Large intestine (tissue), 3 donors: ENCODE results near the gene AJAP1. TPM values are rescaled to one million over a fixed set of nuclear protein-coding genes. Genes with fewer than 3 reads are reported as not detected.

Source experiments
- DNase-seq, 2 donors: peaks; one replicate each; pipeline versions ENCODE4 v3.0.0 to v3.0.0-alpha.2; 2013
- H3K27ac ChIP-seq: one replicate; pipeline ENCODE4 v1.5.1; 2013; ENCODE audit warnings: low read length
- H3K27me3 ChIP-seq: 2 replicates; pipeline ENCODE4 v1.6.1; 2013; ENCODE audit warnings: low read length; ENCODE audit not compliant: control insufficient read depth, insufficient read depth
- H3K36me3 ChIP-seq: 2 replicates; pipeline ENCODE4 v1.6.1; 2013; ENCODE audit warnings: low read length; ENCODE audit not compliant: control insufficient read depth, insufficient read depth
- H3K4me1 ChIP-seq: one replicate; pipeline ENCODE4 v1.6.1; 2013; ENCODE audit warnings: low read length; ENCODE audit not compliant: control insufficient read depth, insufficient read depth
- H3K4me3 ChIP-seq: one replicate; pipeline ENCODE4 v1.5.1; 2013; ENCODE audit warnings: low read length
- H3K9me3 ChIP-seq: one replicate; pipeline ENCODE4 v1.6.1; 2013; ENCODE audit warnings: mild to moderate bottlenecking, low read depth, low read length, moderate library complexity; ENCODE audit not compliant: control insufficient read depth
- WGBS: methylation state at CpG from one replicate; pipeline ENCODE4 v1.1.5; 2013; ENCODE audit warnings: low lambda C conversion rate; ENCODE audit not compliant: insufficient coverage; 5-methylcytosine and 5-hydroxymethylcytosine counted together
- polyA plus RNA-seq: library from polyadenylated mRNA; unstranded; fragments of 120-200 nt; gene quantifications from one replicate; pipeline ENCODE4 v1.2.1, GENCODE V29; 2013

The AJAP1 gene
- polyA plus RNA-seq, 1 donor, result 0.57 TPM

DNA sequence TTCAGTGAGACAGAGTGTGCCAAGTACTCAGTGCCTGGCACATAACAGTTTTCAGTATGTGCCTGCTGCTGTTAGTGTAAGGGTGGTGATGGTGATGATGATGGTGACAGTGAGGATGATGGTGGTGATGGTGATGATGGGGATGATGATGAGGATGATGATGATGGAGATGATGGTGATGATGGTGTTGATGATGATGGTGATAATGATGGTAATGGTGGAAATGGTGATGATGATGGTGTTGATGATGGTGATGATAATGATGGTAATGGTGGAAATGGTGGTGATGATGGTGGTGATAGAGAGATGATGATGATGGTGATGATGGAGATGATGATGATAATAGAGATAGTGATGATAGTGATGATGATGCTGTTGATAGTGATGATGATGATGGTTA, 62.0 kb downstream of the AJAP1 start:
- H3K9me3 ChIP-seq, result no peaks in the 10 kb centered on the region
- no peak overlapping the region for H3K4me3 ChIP-seq
- peaks cover under 1% of the 10 kb centered on the region for H3K4me1 ChIP-seq
- no peak overlapping the region for H3K27ac ChIP-seq
- no peaks in the 10 kb centered on the region for H3K36me3 ChIP-seq
- H3K27me3 ChIP-seq, result peaks cover 6% of the 10 kb centered on the region
- no peak for DNase-seq

DNA sequence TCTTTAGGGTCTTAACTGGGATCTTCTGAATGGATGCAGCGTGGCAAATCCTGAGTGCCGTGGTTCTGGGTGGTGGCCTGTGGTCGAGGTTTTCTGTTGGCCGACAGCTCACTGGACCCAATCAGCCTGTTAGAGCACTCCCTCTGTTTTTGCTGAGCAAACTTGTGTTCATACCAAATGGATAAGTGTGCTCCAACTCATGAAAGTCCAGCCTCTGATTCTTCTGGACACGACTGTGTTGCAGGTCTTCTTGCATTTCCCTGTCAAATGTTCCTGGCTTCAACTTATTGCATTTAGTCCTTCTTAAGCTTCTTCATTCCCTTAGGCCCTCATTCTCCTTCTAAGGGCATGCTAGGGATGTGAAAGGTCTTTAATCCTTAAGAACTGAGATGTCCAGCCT, 63.7 kb downstream of the AJAP1 start:
- DNase-seq, result no peak
- Histone ChIP-seq H3K4me3 (no peak overlapping the region), H3K27ac (no peak overlapping the region), H3K27me3 (no peaks in the 10 kb centered on the region), H3K36me3 (no peaks in the 10 kb centered on the region), H3K4me1 (no peaks in the 10 kb centered on the region), H3K9me3 (no peaks in the 10 kb centered on the region)
- WGBS, result no CpG with 5 or more reads among the region's 5 CpGs

DNA sequence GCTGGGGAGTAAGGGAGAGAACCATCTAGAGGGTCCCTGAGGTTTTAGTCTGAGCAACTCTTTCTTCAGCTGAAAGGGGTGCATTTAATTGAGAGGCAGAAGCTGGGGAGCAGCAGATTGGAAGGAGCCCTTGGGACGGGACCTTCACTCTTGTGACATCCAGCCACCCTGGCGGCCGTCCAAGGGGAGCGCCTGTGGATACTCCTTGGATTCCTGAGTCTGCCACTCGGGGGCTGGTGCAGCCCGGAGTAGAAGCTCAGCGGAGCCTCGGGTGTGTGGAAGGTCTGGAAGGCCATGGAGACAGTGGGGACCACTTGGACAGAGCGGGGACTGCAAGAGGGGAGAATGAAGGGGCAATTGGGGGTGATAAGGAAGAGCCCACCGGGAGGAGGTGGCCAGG, 68.7 kb downstream of the AJAP1 start:
- no peak overlapping the region for H3K4me3 ChIP-seq
- H3K27me3 ChIP-seq, result no peaks in the 10 kb centered on the region
- no peak overlapping the region for H3K27ac ChIP-seq
- H3K36me3 ChIP-seq, result no peaks in the 10 kb centered on the region
- no peak for DNase-seq
- WGBS, result no CpG with 5 or more reads among the region's 10 CpGs
- H3K4me1 ChIP-seq, result no peaks in the 10 kb centered on the region
- H3K9me3 ChIP-seq, result no peaks in the 10 kb centered on the region

DNA sequence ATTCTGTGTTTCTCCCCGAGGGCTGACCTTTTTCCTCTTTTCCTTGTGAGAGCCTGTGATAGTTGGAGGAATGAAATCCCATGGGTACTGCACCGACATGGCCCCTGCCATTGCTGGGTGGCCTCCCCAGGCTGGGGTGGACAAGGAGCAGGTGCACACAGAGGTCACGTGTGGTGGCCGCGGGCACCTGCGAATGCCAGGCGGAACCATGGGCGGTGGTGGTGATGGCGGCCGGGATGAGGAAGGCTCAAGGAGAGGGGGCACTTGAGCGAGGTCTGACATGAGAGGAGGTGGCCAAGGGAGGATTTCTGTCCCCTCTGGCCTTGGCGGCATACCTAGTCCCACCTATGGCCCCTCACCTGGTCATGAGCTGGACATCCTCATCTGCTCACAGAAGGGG, 69.6 kb downstream of the AJAP1 start:
- no CpG with 5 or more reads among the region's 12 CpGs for WGBS
- no peaks in the 10 kb centered on the region for H3K36me3 ChIP-seq

DNA sequence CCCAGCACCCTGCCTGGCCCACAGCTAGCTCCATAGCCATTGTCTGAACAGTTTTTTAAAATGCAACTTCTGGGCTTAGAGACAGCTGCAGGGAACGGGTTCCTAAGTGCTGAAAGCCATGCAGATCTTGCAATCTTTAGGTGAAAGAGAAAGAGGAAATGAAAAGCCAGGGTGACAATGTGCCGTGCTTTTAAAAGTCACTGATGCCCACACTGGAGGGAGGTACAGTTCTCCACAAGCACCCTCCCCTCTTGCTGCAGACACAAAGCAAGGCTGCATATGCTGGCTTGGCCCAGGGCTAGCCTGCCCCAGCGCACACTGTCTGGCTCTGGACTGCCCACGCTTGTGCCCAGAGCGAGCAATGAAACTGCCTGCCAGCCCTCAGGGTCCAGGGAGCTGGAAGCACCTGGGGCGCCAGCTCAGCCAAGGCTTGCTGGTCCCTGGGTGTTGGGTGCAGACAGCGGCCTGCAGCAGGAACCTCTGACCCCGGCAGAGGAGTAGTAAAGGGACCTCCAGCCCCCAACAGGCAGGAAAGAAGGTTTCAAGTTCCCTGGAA, 70.4 kb downstream of the AJAP1 start:
- H3K4me1 ChIP-seq, result no peaks in the 10 kb centered on the region
- no peaks in the 10 kb centered on the region for H3K27me3 ChIP-seq
- H3K36me3 ChIP-seq, result no peaks in the 10 kb centered on the region
- no peak overlapping the region for H3K27ac ChIP-seq
- DNase-seq, result no peak
- H3K4me3 ChIP-seq, result no peak overlapping the region
- H3K9me3 ChIP-seq, result no peaks in the 10 kb centered on the region
- no CpG with 5 or more reads among the region's 8 CpGs for WGBS

More for the DNA sequence above, 69.6 kb downstream of the AJAP1 start:
- Histone ChIP-seq H3K9me3 (no peaks in the 10 kb centered on the region), H3K27me3 (no peaks in the 10 kb centered on the region), H3K4me3 (no peak overlapping the region), H3K4me1 (no peaks in the 10 kb centered on the region), H3K27ac (no peak overlapping the region)
- DNase-seq, result no peak

DNA sequence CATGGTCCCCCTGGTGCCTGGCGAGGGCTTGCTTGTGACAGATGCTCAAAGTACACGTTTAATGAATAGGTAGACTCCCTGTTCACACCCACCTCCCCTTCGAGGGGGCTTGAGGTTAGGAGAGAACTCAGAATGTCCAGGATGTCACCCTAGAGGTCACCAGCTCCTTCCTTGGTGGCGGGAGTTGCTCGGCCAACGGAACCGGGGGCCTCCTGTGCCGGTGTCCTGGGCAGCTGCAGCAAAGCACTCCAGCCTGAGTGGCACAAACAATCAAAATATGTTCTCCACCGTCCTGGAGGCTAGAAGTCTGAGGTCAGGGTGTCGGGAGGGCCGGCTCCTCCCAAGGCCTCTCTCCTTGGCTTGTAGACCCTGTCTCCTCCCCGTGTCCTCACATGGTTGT, 71.0 kb downstream of the AJAP1 start:
- Histone ChIP-seq H3K4me1 (no peaks in the 10 kb centered on the region), H3K27ac (no peak overlapping the region), H3K9me3 (no peaks in the 10 kb centered on the region), H3K27me3 (no peaks in the 10 kb centered on the region), H3K36me3 (no peaks in the 10 kb centered on the region), H3K4me3 (no peak overlapping the region)
- 63% methylated on average over 2 of the region's 12 CpGs for WGBS
- no peak for DNase-seq

DNA sequence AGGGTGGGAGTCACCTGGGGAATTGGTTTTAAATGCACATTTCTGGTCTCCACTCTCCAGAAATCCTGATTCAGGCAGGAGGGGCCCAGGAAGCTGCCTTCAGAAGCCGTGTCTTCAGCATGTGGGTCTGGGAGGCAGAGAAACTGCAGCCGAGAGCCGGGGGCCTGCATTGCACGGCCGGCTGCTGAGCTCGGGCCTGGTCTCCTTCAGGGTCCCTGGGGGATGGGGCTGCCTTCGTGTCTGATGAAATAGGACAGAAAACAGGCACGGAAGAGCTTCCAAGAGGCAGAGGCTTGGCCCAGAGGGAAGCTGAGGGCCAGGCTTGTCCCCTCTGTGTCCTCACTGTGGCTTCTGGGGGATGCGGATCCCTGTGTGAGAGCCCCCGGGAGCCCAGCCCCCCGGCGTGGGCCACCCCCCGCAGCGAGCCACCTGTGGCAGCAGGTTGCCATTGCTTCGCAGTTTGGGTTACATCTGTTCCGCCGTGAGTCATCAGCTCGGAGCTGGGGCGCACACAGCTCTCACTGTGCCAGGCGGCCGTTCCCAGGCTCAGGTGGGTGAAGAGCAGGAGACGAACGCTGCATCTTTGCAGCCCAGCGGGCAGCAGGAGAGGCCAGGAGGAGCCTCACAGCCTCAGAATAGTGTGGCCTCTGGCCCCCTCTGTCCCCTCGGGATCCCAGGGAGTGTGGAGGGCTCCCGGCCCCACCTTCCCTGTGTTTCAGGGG, 72.4 kb downstream of the AJAP1 start:
- Histone ChIP-seq H3K27me3 (no peaks in the 10 kb centered on the region), H3K4me1 (no peaks in the 10 kb centered on the region), H3K36me3 (no peaks in the 10 kb centered on the region), H3K27ac (no peak overlapping the region), H3K9me3 (no peaks in the 10 kb centered on the region), H3K4me3 (no peak overlapping the region)
- DNase-seq, result no peak
- WGBS, result no CpG with 5 or more reads among the region's 26 CpGs

DNA sequence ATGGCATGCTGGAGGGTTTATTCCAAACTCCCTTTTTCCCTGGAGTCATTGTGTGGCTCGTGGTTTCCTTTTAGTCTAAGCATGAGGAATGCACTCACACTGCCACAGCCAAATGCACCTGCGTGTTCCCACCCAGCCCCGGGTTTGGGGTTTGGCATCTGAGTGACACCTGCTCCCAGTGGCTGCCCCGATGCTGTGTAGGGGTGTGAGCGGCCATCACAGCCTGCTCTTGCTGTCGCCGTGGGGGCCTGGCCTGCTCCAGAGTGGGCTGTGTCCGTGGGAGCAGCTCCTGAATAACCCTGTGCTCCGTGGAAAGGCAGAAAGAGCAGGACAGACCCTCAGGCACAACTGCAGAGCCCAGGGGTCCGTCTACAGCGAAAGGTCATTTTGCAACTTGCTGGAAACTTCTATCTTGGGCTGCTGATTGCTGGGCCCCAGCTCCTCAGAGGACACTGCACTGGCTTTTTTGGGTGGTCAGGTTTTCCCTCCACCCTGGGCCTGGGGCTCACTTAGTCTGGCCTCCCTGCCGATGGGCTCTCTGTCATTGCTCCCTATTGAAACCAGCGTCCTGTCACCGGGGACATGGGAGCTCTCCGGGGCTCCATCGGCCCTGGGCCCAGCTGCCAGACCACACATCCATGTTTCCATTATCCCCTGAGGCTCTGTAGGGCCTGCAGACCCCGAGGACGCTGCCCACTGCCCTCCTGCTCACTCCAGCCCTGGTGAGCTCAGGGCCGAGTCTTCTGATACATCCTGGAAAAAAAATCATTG, 74.1 kb downstream of the AJAP1 start:
- no CpG with 5 or more reads among the region's 19 CpGs for WGBS
- DNase-seq, result no peak
- Histone ChIP-seq H3K27ac (no peak overlapping the region), H3K27me3 (no peaks in the 10 kb centered on the region), H3K4me3 (no peak overlapping the region), H3K36me3 (no peaks in the 10 kb centered on the region), H3K4me1 (no peaks in the 10 kb centered on the region), H3K9me3 (no peaks in the 10 kb centered on the region)

DNA sequence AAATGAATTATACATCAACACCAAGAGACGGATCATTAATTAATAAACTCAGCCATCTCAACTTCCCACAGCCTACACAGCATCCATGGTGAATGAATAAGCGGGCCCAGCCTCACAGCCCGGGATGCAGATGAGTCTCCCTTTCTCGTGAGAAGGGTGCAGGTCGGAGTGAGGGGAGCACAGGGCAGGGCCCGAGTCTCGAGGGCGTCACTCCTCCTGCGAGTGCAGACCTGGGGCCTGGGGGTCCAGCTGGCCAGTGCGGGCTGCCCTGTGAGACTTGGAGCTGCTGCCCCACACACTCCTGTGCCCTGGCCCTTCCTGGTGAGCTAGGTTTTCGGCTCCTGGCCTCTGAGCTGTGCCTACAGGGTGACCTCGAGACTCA, 74.7 kb downstream of the AJAP1 start:
- H3K4me3 ChIP-seq, result no peak overlapping the region
- WGBS, result no CpG with 5 or more reads among the region's 12 CpGs
- no peaks in the 10 kb centered on the region for H3K36me3 ChIP-seq
- no peak overlapping the region for H3K27ac ChIP-seq
- no peak for DNase-seq
- no peaks in the 10 kb centered on the region for H3K9me3 ChIP-seq
- no peaks in the 10 kb centered on the region for H3K4me1 ChIP-seq
- no peaks in the 10 kb centered on the region for H3K27me3 ChIP-seq

DNA sequence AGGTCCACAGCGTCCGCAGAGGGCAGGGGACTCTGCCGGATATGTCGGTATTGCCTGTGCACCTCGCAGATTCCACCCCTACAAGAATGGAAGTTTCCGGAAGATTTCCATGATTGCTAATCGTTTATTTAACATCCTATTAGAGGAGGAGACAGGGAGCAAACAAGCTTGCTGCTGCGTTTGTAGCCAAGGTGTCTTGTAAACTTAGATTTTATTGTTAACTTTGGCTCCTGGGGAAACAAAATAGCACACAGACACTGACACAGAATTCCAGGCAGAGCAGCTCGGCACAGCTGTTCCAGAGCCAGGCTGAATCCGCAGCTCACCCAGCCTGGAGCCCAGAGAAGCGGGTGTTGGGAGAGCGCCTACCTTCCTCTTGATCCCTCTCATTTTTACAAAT, 75.7 kb downstream of the AJAP1 start:
- DNase-seq, result peak in 1 of 2 donors; percentile 13
- no peaks in the 10 kb centered on the region for H3K36me3 ChIP-seq
- no peaks in the 10 kb centered on the region for H3K4me1 ChIP-seq
- no peaks in the 10 kb centered on the region for H3K9me3 ChIP-seq
- no CpG with 5 or more reads among the region's 12 CpGs for WGBS
- no peak overlapping the region for H3K4me3 ChIP-seq
- no peak overlapping the region for H3K27ac ChIP-seq
- H3K27me3 ChIP-seq, result no peaks in the 10 kb centered on the region
